PFSK-1 (cell line): ENCODE measurements around the gene LY6G6C.

Source experiments
- POLR2AphosphoS5 ChIP-seq: IDR thresholded peaks from 2 replicates; pipeline ENCODE4 v1.6.1; 2012; ENCODE audit warnings: low read depth, mild to moderate bottlenecking, control low read depth, low read length, moderate library complexity
- TAF1 ChIP-seq: IDR thresholded peaks from 2 replicates; pipeline ENCODE4 v1.6.1; 2012; ENCODE audit warnings: low read length, control low read depth, borderline replicate concordance; ENCODE audit not compliant: insufficient read depth
- TF ChIP-seq, protein P1 (sequence below), 2 experiments: IDR thresholded peaks; 2 replicates each; pipeline versions ENCODE4 v1.6.1 to v1.8.0; 2011 to 2012; ENCODE audit warnings: low read depth in 2 of 2, low read length in 2 of 2, control low read depth in 1 of 2, inconsistent platforms in 1 of 2, mild to moderate bottlenecking in 1 of 2, moderate library complexity in 1 of 2; ENCODE audit not compliant: insufficient read depth in 1 of 2

GRCh38 chr6:31711233-31711632 lies 10.3 kb downstream of the LY6G6C start:
- TF ChIP-seq, protein P1, sequence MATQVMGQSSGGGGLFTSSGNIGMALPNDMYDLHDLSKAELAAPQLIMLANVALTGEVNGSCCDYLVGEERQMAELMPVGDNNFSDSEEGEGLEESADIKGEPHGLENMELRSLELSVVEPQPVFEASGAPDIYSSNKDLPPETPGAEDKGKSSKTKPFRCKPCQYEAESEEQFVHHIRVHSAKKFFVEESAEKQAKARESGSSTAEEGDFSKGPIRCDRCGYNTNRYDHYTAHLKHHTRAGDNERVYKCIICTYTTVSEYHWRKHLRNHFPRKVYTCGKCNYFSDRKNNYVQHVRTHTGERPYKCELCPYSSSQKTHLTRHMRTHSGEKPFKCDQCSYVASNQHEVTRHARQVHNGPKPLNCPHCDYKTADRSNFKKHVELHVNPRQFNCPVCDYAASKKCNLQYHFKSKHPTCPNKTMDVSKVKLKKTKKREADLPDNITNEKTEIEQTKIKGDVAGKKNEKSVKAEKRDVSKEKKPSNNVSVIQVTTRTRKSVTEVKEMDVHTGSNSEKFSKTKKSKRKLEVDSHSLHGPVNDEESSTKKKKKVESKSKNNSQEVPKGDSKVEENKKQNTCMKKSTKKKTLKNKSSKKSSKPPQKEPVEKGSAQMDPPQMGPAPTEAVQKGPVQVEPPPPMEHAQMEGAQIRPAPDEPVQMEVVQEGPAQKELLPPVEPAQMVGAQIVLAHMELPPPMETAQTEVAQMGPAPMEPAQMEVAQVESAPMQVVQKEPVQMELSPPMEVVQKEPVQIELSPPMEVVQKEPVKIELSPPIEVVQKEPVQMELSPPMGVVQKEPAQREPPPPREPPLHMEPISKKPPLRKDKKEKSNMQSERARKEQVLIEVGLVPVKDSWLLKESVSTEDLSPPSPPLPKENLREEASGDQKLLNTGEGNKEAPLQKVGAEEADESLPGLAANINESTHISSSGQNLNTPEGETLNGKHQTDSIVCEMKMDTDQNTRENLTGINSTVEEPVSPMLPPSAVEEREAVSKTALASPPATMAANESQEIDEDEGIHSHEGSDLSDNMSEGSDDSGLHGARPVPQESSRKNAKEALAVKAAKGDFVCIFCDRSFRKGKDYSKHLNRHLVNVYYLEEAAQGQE (IDR thresholded peaks at IDR 0.05; ENCODE audit: insufficient read depth in 1 of 2, low read depth in 2 of 2, low read length in 2 of 2): no peak
- TF ChIP-seq POLR2AphosphoS5: no peak
- TF ChIP-seq TAF1: no peak
